H9 (cell line): Measurements from ENCODE around the gene NECTIN1. TPM values are rescaled to one million over a fixed set of nuclear protein-coding genes. Genes with fewer than 3 reads are reported as not detected.

Source experiments
- DNase-seq: peaks from one replicate; pipeline ENCODE4 v3.0.0-alpha.2; 2017
- H2AFZ ChIP-seq: one replicate; pipeline ENCODE4 v1.6.1; 2013; ENCODE audit warnings: mild to moderate bottlenecking, low read length, control low read depth, moderate library complexity
- H2AK5ac ChIP-seq: 2 replicates; pipeline ENCODE4 v1.6.1; 2013; ENCODE audit warnings: low read length, control low read depth, mixed read lengths; ENCODE audit not compliant: insufficient read length
- H2BK120ac ChIP-seq: one replicate; pipeline ENCODE4 v1.6.1; 2013; ENCODE audit warnings: low read depth, mild to moderate bottlenecking, low read length, control low read depth, inconsistent platforms; ENCODE audit not compliant: poor library complexity, severe bottlenecking
- H2BK12ac ChIP-seq: 2 replicates; pipeline ENCODE4 v1.6.1; 2013; ENCODE audit warnings: low read length, control low read depth, mixed read lengths, low read depth; ENCODE audit not compliant: insufficient read length
- H2BK15ac ChIP-seq: 2 replicates; pipeline ENCODE4 v1.6.1; 2013; ENCODE audit warnings: low read depth, low read length, control low read depth
- H2BK20ac ChIP-seq: one replicate; pipeline ENCODE4 v1.6.1; 2013; ENCODE audit warnings: low read depth, mild to moderate bottlenecking, low read length, control low read depth, inconsistent platforms; ENCODE audit not compliant: poor library complexity, severe bottlenecking
- H2BK5ac ChIP-seq: 2 replicates; pipeline ENCODE4 v1.6.1; 2013; ENCODE audit warnings: low read length, control low read depth, mixed read lengths; ENCODE audit not compliant: insufficient read length
- H3K14ac ChIP-seq: 2 replicates; pipeline ENCODE4 v1.6.1; 2013; ENCODE audit warnings: low read length, control low read depth; ENCODE audit not compliant: insufficient read depth
- H3K18ac ChIP-seq: 2 replicates; pipeline ENCODE4 v1.6.1; 2013; ENCODE audit warnings: low read depth, mild to moderate bottlenecking, mixed read lengths, low read length, control low read depth; ENCODE audit not compliant: insufficient read length
- H3K23ac ChIP-seq: 2 replicates; pipeline ENCODE4 v1.6.1; 2013; ENCODE audit warnings: low read length, control low read depth, mixed read lengths, low read depth; ENCODE audit not compliant: insufficient read length
- H3K23me2 ChIP-seq: 2 replicates; pipeline ENCODE4 v1.6.1; 2013; ENCODE audit warnings: low read depth, mild to moderate bottlenecking, mixed read lengths, low read length, control low read depth; ENCODE audit not compliant: insufficient read length, poor library complexity, severe bottlenecking
- H3K27ac ChIP-seq: 2 replicates; pipeline ENCODE4 v1.5.1; 2013; ENCODE audit warnings: low read length, control low read depth, mixed read lengths, low read depth; ENCODE audit not compliant: insufficient read length
- H3K27me3 ChIP-seq: 2 replicates; pipeline ENCODE4 v1.6.1; 2013; ENCODE audit warnings: low read length, control low read depth, inconsistent platforms; ENCODE audit not compliant: insufficient read depth
- H3K4ac ChIP-seq: 2 replicates; pipeline ENCODE4 v1.6.1; 2013; ENCODE audit warnings: low read depth, mild to moderate bottlenecking, control low read depth, inconsistent platforms, low read length, moderate library complexity
- H3K4me1 ChIP-seq: 2 replicates; pipeline ENCODE4 v1.6.1; 2013; ENCODE audit warnings: low read length, control low read depth, inconsistent platforms; ENCODE audit not compliant: insufficient read depth
- H3K4me2 ChIP-seq: 2 replicates; pipeline ENCODE4 v1.6.1; 2013; ENCODE audit warnings: low read length, control low read depth, mixed read lengths; ENCODE audit not compliant: insufficient read length, insufficient read depth
- H3K56ac ChIP-seq: 2 replicates; pipeline ENCODE4 v1.6.1; 2013; ENCODE audit warnings: low read depth, mild to moderate bottlenecking, mixed read lengths, low read length, control low read depth; ENCODE audit not compliant: insufficient read length
- H3K79me1 ChIP-seq: 2 replicates; pipeline ENCODE4 v1.6.1; 2013; ENCODE audit warnings: low read depth, mild to moderate bottlenecking, moderate library complexity, low read length, control low read depth, inconsistent platforms; ENCODE audit not compliant: insufficient read depth, poor library complexity, severe bottlenecking
- H3K79me2 ChIP-seq: 2 replicates; pipeline ENCODE4 v1.6.1; 2013; ENCODE audit warnings: low read length, control low read depth, inconsistent platforms; ENCODE audit not compliant: insufficient read depth
- H3K9ac ChIP-seq: 2 replicates; pipeline ENCODE4 v1.6.1; 2013; ENCODE audit warnings: low read length, control low read depth, mixed read lengths; ENCODE audit not compliant: insufficient read length; ENCODE audit errors: extremely low read depth
- H3K9me3 ChIP-seq: one replicate; pipeline ENCODE4 v1.6.1; 2013; ENCODE audit warnings: low read depth, low read length, inconsistent platforms; ENCODE audit not compliant: control insufficient read depth
- H3T11ph ChIP-seq: one replicate; pipeline ENCODE4 v1.6.1; 2013; ENCODE audit warnings: mild to moderate bottlenecking, low read length, control low read depth, inconsistent platforms
- H4K20me1 ChIP-seq: one replicate; pipeline ENCODE4 v1.6.1; 2013; ENCODE audit not compliant: control insufficient read depth, insufficient read length, insufficient read depth
- H4K5ac ChIP-seq: 2 replicates; pipeline ENCODE4 v1.6.1; 2013; ENCODE audit warnings: low read depth, mild to moderate bottlenecking, mixed read lengths, low read length, control low read depth; ENCODE audit not compliant: insufficient read length
- H4K8ac ChIP-seq: replicated peaks from 2 replicates; pipeline ENCODE4 v1.6.1; 2013; ENCODE audit warnings: low read length, control low read depth, mixed read lengths, low read depth; ENCODE audit not compliant: insufficient read length
- H4K91ac ChIP-seq: 2 replicates; pipeline ENCODE4 v1.6.1; 2013; ENCODE audit warnings: low read depth, mild to moderate bottlenecking, moderate library complexity, mixed read lengths, low read length, control low read depth; ENCODE audit not compliant: insufficient read length
- H3K27ac Mint-ChIP-seq, 3 experiments: 2 replicates in 2 of 3; 3 replicates in 1 of 3; pipeline ENCODE4 v1.8.0; 2020 to 2021; ENCODE audit warnings: mixed read lengths in 3 of 3, mild to moderate bottlenecking in 1 of 3, moderate library complexity in 1 of 3
- H3K27me3 Mint-ChIP-seq: 2 replicates; pipeline ENCODE4 v1.8.0; 2021; ENCODE audit warnings: low read depth, mild to moderate bottlenecking, moderate library complexity, mixed read lengths
- H3K36me3 Mint-ChIP-seq, 3 experiments: 2 replicates in 2 of 3; 3 replicates in 1 of 3; pipeline ENCODE4 v1.8.0; 2020 to 2021; ENCODE audit warnings: low read depth in 3 of 3, mixed read lengths in 3 of 3; ENCODE audit not compliant: insufficient read depth in 1 of 3
- H3K4me1 Mint-ChIP-seq, 2 experiments: 2 replicates each; pipeline ENCODE4 v1.8.0; 2020; ENCODE audit warnings: mixed read lengths in 2 of 2
- H3K4me3 Mint-ChIP-seq, 2 experiments: 2 replicates in 1 of 2; 3 replicates in 1 of 2; pipeline ENCODE4 v1.8.0; 2020 to 2021; ENCODE audit warnings: mild to moderate bottlenecking in 2 of 2, mixed read lengths in 2 of 2, moderate library complexity in 1 of 2
- H3K9me3 Mint-ChIP-seq, 2 experiments: 2 replicates in 1 of 2; 3 replicates in 1 of 2; pipeline ENCODE4 v1.8.0; 2020; ENCODE audit warnings: mild to moderate bottlenecking in 2 of 2, mixed read lengths in 2 of 2, moderate library complexity in 1 of 2
- WGBS: extraction: QIAGEN DNeasy Blood & Tissue Kit; methylation state at CpG from one replicate; pipeline ENCODE4 v1.1.7; 2013; ENCODE audit warnings: missing lambda C conversion rate, low lambda C conversion rate, mixed read lengths; ENCODE audit not compliant: insufficient read length; ENCODE audit errors: extremely low coverage; 5-methylcytosine and 5-hydroxymethylcytosine counted together
- total RNA-seq: library from RNA; stranded (reverse); gene quantifications from 2 replicates; pipeline ENCODE4 v1.2.1, GENCODE V29; 2021
- TF ChIP-seq, protein P1 (sequence below): fragments of 200-600 bp; sonication (generic); conservative IDR thresholded peaks from 3 replicates; pipeline ENCODE4 v1.8.0; 2021; ENCODE audit warnings: antibody characterized with exemption, mild to moderate bottlenecking

NECTIN1 gene
- total RNA-seq, 1 experiment from 2014 or later, result 113 TPM

DNA sequence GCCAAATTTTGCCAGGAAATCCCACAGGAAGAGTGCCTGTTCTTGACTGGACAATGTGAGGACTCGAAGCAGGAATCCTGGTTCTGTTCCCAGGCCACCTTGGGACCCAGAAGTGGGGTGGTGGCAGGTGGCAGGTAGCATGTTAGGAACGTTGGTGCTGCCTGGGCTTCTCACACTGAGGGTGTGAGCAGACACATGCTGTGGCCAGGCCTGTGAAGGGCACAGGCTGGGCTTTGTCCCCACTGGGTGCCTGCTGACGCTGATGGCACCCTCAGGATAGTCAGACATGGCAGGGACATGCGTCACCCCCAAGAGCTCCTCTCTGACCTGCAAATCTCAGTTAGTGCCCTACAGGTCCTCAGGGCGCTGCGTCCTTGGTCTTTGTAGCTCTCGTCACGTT lies 21.1 kb upstream of the NECTIN1 start:
- Histone ChIP-seq H3K23me2 (no peaks in the 10 kb centered on the region), H2BK12ac (no peak overlapping the region), H3K27ac (no peak overlapping the region), H3K4me2 (no peak overlapping the region), H3K79me1 (no peaks in the 10 kb centered on the region), H4K20me1 (no peaks in the 10 kb centered on the region), H3K4ac (no peak overlapping the region), H3K14ac (no peak overlapping the region), H2AFZ (no peak overlapping the region), H3K27me3 (no peaks in the 10 kb centered on the region), H3K23ac (no peak overlapping the region), H4K5ac (no peak overlapping the region), H3T11ph (no peak overlapping the region), H3K9me3 (no peaks in the 10 kb centered on the region), H4K91ac (no peak overlapping the region), H2BK120ac (no peak overlapping the region), H2BK20ac (no peak overlapping the region), H2BK5ac (no peak overlapping the region), H3K56ac (no peak overlapping the region), H2BK15ac (no peak overlapping the region), H3K4me1 (no peaks in the 10 kb centered on the region), H4K8ac (no peak overlapping the region), H3K79me2 (no peaks in the 10 kb centered on the region; the same call in 1 of the 2 replicates), H2AK5ac (no peak overlapping the region), H3K9ac (no peak overlapping the region), H3K18ac (no peak overlapping the region)
- Mint-ChIP-seq H3K4me1 (peaks cover 6 to 8% of the 10 kb centered on the region in 2 experiments), H3K27ac (no peak overlapping the region; a peak in 1 of 7 replicates), H3K36me3 (no peaks in the 10 kb centered on the region), H3K9me3 (no peaks in the 10 kb centered on the region), H3K27me3 (peaks cover 55% of the 10 kb centered on the region), H3K4me3 (no peak overlapping the region)
- TF ChIP-seq, protein P1, sequence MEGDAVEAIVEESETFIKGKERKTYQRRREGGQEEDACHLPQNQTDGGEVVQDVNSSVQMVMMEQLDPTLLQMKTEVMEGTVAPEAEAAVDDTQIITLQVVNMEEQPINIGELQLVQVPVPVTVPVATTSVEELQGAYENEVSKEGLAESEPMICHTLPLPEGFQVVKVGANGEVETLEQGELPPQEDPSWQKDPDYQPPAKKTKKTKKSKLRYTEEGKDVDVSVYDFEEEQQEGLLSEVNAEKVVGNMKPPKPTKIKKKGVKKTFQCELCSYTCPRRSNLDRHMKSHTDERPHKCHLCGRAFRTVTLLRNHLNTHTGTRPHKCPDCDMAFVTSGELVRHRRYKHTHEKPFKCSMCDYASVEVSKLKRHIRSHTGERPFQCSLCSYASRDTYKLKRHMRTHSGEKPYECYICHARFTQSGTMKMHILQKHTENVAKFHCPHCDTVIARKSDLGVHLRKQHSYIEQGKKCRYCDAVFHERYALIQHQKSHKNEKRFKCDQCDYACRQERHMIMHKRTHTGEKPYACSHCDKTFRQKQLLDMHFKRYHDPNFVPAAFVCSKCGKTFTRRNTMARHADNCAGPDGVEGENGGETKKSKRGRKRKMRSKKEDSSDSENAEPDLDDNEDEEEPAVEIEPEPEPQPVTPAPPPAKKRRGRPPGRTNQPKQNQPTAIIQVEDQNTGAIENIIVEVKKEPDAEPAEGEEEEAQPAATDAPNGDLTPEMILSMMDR, result no peak
- DNase-seq, result no peak
- WGBS, result no CpG with 5 or more reads among the region's 8 CpGs
